Stimulated activated CD4-positive, alpha-beta T cell treated with anti-CD3 and anti-CD28 coated beads, Interleukin-1b, Interleukin-23, amount 100 ng/mL, for 1 hour (primary cell): Measurements from ENCODE around the gene PTPRN2.
"Not testable (repeated sequence)": the region's sequence is repeated elsewhere in the genome, so short reads cannot be mapped to it uniquely, and the experiment has no call there.

Experiments used
- DNase-seq, 2 donors: peaks; one replicate each; pipeline ENCODE4 v3.0.0-alpha.2; 2020; ENCODE audit warnings: low read depth in 2 of 2

PTPRN2 gene

GRCh38 chr7:158468181-158468580 is 119.4 kb downstream of the PTPRN2 start:
- no peak for DNase-seq

- DNase-seq, result no peak
These were observed 120.1 kb downstream of the PTPRN2 start for GRCh38 chr7:158467562-158467961.

- no peak for DNase-seq
These were observed 124.3 kb downstream of the PTPRN2 start for GRCh38 chr7:158463317-158463716.

GRCh38 chr7:158461824-158462223 is 125.8 kb downstream of the PTPRN2 start:
- DNase-seq, result no peak

GRCh38 chr7:158460665-158461064 is 127.0 kb downstream of the PTPRN2 start:
- no peak for DNase-seq

- no peak for DNase-seq
These were observed 128.8 kb downstream of the PTPRN2 start for GRCh38 chr7:158458716-158459282.

GRCh38 chr7:158458096-158458495 is 129.5 kb downstream of the PTPRN2 start:
- no peak for DNase-seq

- not testable (repeated sequence) for DNase-seq
These were observed 130.0 kb downstream of the PTPRN2 start for GRCh38 chr7:158457586-158457985.

GRCh38 chr7:158454631-158455030 is 133.0 kb downstream of the PTPRN2 start:
- DNase-seq, result no peak

GRCh38 chr7:158453663-158454062 is 134.0 kb downstream of the PTPRN2 start:
- DNase-seq, result no peak

- DNase-seq, result no peak
These were observed 135.3 kb downstream of the PTPRN2 start for GRCh38 chr7:158452331-158452730.

GRCh38 chr7:158450476-158451124 is 137.0 kb downstream of the PTPRN2 start:
- DNase-seq, result no peak

GRCh38 chr7:158449942-158450341 is 137.7 kb downstream of the PTPRN2 start:
- no peak for DNase-seq

- no peak for DNase-seq
These were observed 138.4 kb downstream of the PTPRN2 start for GRCh38 chr7:158449266-158449665.

- DNase-seq, result no peak
These were observed 139.1 kb downstream of the PTPRN2 start for GRCh38 chr7:158448430-158449100.

- DNase-seq, result no peak
These were observed 140.0 kb downstream of the PTPRN2 start for GRCh38 chr7:158447506-158448171.

GRCh38 chr7:158447151-158447505 is 140.5 kb downstream of the PTPRN2 start:
- no peak for DNase-seq

- no peak for DNase-seq
These were observed 140.9 kb downstream of the PTPRN2 start for GRCh38 chr7:158446706-158447105.

GRCh38 chr7:158446281-158446680 is 141.3 kb downstream of the PTPRN2 start:
- DNase-seq, result no peak

- no peak for DNase-seq
These were observed 142.0 kb downstream of the PTPRN2 start for GRCh38 chr7:158445421-158446175.

- DNase-seq, result no peak
These were observed 142.9 kb downstream of the PTPRN2 start for GRCh38 chr7:158444501-158445420.
